ENCODE measurements around the gene TKFC. TPM values are rescaled to one million over a fixed set of nuclear protein-coding genes. Genes with fewer than 3 reads are reported as not detected.
A peak's percentile ranks its signal among the peaks of the same experiment; 100 is the strongest.
"Not testable (repeated sequence)": the region's sequence is repeated elsewhere in the genome, so short reads cannot be mapped to it uniquely, and the experiment has no call there.

Gene TKFC
- total RNA-seq, 1 donor from 2014 or later = 59.6 TPM

- peaks cover 2% of the 10 kb centered on the region for H3K27me3 Mint-ChIP-seq (ENCODE audit: unreplicated experiment)
- peaks cover 2% of the 10 kb centered on the region for H3K9me3 Mint-ChIP-seq (ENCODE audit: unreplicated experiment)
- H3K4me1 Mint-ChIP-seq (ENCODE audit: low read depth, unreplicated experiment) = no peaks in the 10 kb centered on the region
- H3K4me3 Mint-ChIP-seq (ENCODE audit: unreplicated experiment) = no peak overlapping the region
- no peak overlapping the region for H3K27ac Mint-ChIP-seq (ENCODE audit: unreplicated experiment)
- TF ChIP-seq, protein P1, sequence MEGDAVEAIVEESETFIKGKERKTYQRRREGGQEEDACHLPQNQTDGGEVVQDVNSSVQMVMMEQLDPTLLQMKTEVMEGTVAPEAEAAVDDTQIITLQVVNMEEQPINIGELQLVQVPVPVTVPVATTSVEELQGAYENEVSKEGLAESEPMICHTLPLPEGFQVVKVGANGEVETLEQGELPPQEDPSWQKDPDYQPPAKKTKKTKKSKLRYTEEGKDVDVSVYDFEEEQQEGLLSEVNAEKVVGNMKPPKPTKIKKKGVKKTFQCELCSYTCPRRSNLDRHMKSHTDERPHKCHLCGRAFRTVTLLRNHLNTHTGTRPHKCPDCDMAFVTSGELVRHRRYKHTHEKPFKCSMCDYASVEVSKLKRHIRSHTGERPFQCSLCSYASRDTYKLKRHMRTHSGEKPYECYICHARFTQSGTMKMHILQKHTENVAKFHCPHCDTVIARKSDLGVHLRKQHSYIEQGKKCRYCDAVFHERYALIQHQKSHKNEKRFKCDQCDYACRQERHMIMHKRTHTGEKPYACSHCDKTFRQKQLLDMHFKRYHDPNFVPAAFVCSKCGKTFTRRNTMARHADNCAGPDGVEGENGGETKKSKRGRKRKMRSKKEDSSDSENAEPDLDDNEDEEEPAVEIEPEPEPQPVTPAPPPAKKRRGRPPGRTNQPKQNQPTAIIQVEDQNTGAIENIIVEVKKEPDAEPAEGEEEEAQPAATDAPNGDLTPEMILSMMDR (IDR thresholded peaks at IDR 0.05; ENCODE audit: partially characterized antibody, unreplicated experiment) = no peak
- peaks cover 11% of the 10 kb centered on the region for H3K36me3 Mint-ChIP-seq (ENCODE audit: unreplicated experiment)
- DNase-seq = no peak
Measured at GRCh38 chr11:61378713-61379313, 45.8 kb downstream of the TKFC start.

GRCh38 chr11:61380884-61381283 is 47.9 kb downstream of the TKFC start:
- DNase-seq = no peak
- H3K27me3 Mint-ChIP-seq (ENCODE audit: unreplicated experiment) = peaks cover 2% of the 10 kb centered on the region
- H3K4me3 Mint-ChIP-seq (ENCODE audit: unreplicated experiment) = no peak overlapping the region
- H3K27ac Mint-ChIP-seq (ENCODE audit: unreplicated experiment) = no peak overlapping the region
- TF ChIP-seq, protein P1 (IDR thresholded peaks at IDR 0.05; ENCODE audit: partially characterized antibody, unreplicated experiment) = no peak
- no peaks in the 10 kb centered on the region for H3K9me3 Mint-ChIP-seq (ENCODE audit: unreplicated experiment)
- H3K4me1 Mint-ChIP-seq (ENCODE audit: low read depth, unreplicated experiment) = no peaks in the 10 kb centered on the region
- H3K36me3 Mint-ChIP-seq (ENCODE audit: unreplicated experiment) = peaks cover 7% of the 10 kb centered on the region

- H3K36me3 Mint-ChIP-seq (ENCODE audit: unreplicated experiment); H3K27ac Mint-ChIP-seq (ENCODE audit: unreplicated experiment); H3K9me3 Mint-ChIP-seq (ENCODE audit: unreplicated experiment); H3K27me3 Mint-ChIP-seq (ENCODE audit: unreplicated experiment); H3K4me3 Mint-ChIP-seq (ENCODE audit: unreplicated experiment); DNase-seq; H3K4me1 Mint-ChIP-seq (ENCODE audit: low read depth, unreplicated experiment): not testable (repeated sequence)
Measured at GRCh38 chr11:61383859-61384258, 50.8 kb downstream of the TKFC start.

GRCh38 chr11:61384271-61385242 is 51.5 kb downstream of the TKFC start:
- Mint-ChIP-seq H3K27me3 (ENCODE audit: unreplicated experiment) (no peaks in the 10 kb centered on the region), H3K27ac (ENCODE audit: unreplicated experiment) (no peak overlapping the region), H3K4me3 (ENCODE audit: unreplicated experiment) (no peak overlapping the region), H3K9me3 (ENCODE audit: unreplicated experiment) (no peaks in the 10 kb centered on the region), H3K4me1 (ENCODE audit: low read depth, unreplicated experiment) (no peaks in the 10 kb centered on the region), H3K36me3 (ENCODE audit: unreplicated experiment) (no peaks in the 10 kb centered on the region)
- DNase-seq = peak; percentile 22
- TF ChIP-seq, protein P1 (IDR thresholded peaks at IDR 0.05; ENCODE audit: partially characterized antibody, unreplicated experiment) = no peak

DNA sequence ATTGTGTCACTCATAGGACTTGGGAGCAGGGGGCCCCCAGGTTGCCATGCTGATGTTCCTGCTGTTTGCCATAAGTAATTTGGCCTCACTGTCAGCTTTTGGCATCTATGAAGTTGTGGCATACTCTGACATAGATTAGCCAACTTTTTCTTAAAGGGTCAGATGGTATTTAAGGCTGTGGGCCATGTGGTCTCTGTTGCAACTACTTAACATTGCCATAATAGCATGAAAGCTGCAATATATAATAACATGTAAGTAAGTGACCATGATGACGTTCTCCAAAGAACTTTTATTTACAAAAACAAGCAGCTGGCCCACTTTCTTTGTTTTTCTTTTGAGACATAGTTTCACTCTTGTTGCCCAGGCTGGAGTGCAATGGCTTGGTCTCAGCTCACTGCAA is 57.1 kb downstream of the TKFC start:
- H3K4me3 Mint-ChIP-seq (ENCODE audit: unreplicated experiment) = no peak overlapping the region
- TF ChIP-seq, protein P1 (IDR thresholded peaks at IDR 0.05; ENCODE audit: partially characterized antibody, unreplicated experiment) = no peak
- H3K4me1 Mint-ChIP-seq (ENCODE audit: low read depth, unreplicated experiment) = peaks cover 5% of the 10 kb centered on the region
- no peak overlapping the region for H3K27ac Mint-ChIP-seq (ENCODE audit: unreplicated experiment)
- H3K27me3 Mint-ChIP-seq (ENCODE audit: unreplicated experiment) = no peaks in the 10 kb centered on the region
- H3K9me3 Mint-ChIP-seq (ENCODE audit: unreplicated experiment) = no peaks in the 10 kb centered on the region
- DNase-seq = no peak
- H3K36me3 Mint-ChIP-seq (ENCODE audit: unreplicated experiment) = no peaks in the 10 kb centered on the region

All from glutamatergic neuron (in vitro differentiated cells).